ENCODE results near the gene IL17C. TPM values are rescaled to one million over a fixed set of nuclear protein-coding genes. Genes with fewer than 3 reads are reported as not detected.

IL17C gene
- total and polyA plus RNA-seq, 2 of the 8 experiments (the other 6 are each of a cell fraction or from before 2014, with no cell fraction given): 1.1 to 1.9 TPM

- ChIA-PET POLR2A (ENCODE audit: partially characterized antibody) (interaction anchor here (1.2 to 2.3 kb wide), 3 partner anchors 9 to 28 kb away, joined by 3 to 6 read pairs (median 4); no protein-coding TSS in a partner anchor), CTCF (ENCODE audit: partially characterized antibody) (interaction anchor here (1.5 kb wide), 1 partner anchor 14 kb away, joined by 5 read pairs; no protein-coding TSS in a partner anchor)
- H3K4ac ChIP-seq (replicated peaks; ENCODE audit: insufficient read length, low read depth, low read length): no peak overlapping the region
- no peaks in the 10 kb centered on the region for H3K9me3 ChIP-seq (ENCODE audit: insufficient read depth in 2 of 2, low read depth in 1 of 2, low read length in 1 of 2)
- WGBS, 2 experiments (ENCODE audit: extremely low coverage in 1 of 2, insufficient coverage in 1 of 2, insufficient read length in 1 of 2, insufficient replicate concordance in 2 of 2, low coverage in 1 of 2, low lambda C conversion rate in 2 of 2, missing lambda C conversion rate in 1 of 2): 92% methylated on average over 25 of the region's 25 CpGs; no CpG with 5 or more reads in 1 of the 2 experiments
- H3K23me2 ChIP-seq (ENCODE audit: low read depth, low read length): peaks cover 7% of the 10 kb centered on the region; the same call in 1 of the 2 replicates
- H3K79me1 ChIP-seq (ENCODE audit: low read depth, low read length): peaks cover 2% of the 10 kb centered on the region; the same call in 1 of the 2 replicates
- H4K5ac ChIP-seq (ENCODE audit: insufficient read length, low read depth, low read length): no peak overlapping the region
- H3K23ac ChIP-seq (ENCODE audit: insufficient read length): no peak overlapping the region
- no peak for FAIRE-seq
- no peak overlapping the region for H3K4me3 ChIP-seq (ENCODE audit: extremely low read depth in 1 of 4, insufficient read depth in 2 of 4, low read depth in 3 of 4, low read length in 4 of 4)
- no peak overlapping the region for H3K9ac ChIP-seq (replicated peaks in 1 of 4; ENCODE audit: extremely low read depth in 1 of 4, low read depth in 3 of 4, low read length in 3 of 4)
- no peak overlapping the region for H2BK120ac ChIP-seq (replicated peaks; ENCODE audit: low read depth, low read length)
- H3K27me3 ChIP-seq (replicated peaks in 1 of 4; ENCODE audit: control insufficient read depth in 3 of 4, extremely low read depth in 1 of 4, insufficient read depth in 3 of 4, low read length in 3 of 4): no peaks in the 10 kb centered on the region
- H3K4me2 ChIP-seq (ENCODE audit: insufficient read depth in 1 of 2, low read depth in 2 of 2, low read length in 2 of 2): no peak overlapping the region
- no peak overlapping the region for H2BK5ac ChIP-seq (ENCODE audit: low read depth, low read length)
- no peak overlapping the region for H2BK12ac ChIP-seq (ENCODE audit: low read depth, low read length)
- no peak overlapping the region for H3K56ac ChIP-seq (replicated peaks; ENCODE audit: insufficient read length, low read depth, low read length)
- H2BK15ac ChIP-seq (ENCODE audit: low read length): no peak overlapping the region
- H4K8ac ChIP-seq (ENCODE audit: extremely low read depth, insufficient read depth, low read length): peak overlapping the region; percentile 16; the same call in 1 of the 2 replicates
- DNase-seq (ENCODE audit: low read depth in 1 of 2, low spot score in 2 of 2): no peak
- peaks cover 0 to 33% of the 10 kb centered on the region in 2 experiments; a peak in 3 of 4 replicates for H3K79me2 ChIP-seq (ENCODE audit: control insufficient read depth in 1 of 2, insufficient read depth in 2 of 2, low read length in 2 of 2)
- H3K18ac ChIP-seq (ENCODE audit: extremely low read depth, low read length): no peak overlapping the region
- H3K36me3 ChIP-seq (ENCODE audit: control insufficient read depth in 2 of 4, insufficient read depth in 4 of 4, low read length in 3 of 4): peaks cover 3 to 22% (median 4%) of the 10 kb centered on the region in 4 experiments; a peak in 6 of 8 replicates
- no peak overlapping the region for H4K91ac ChIP-seq (replicated peaks; ENCODE audit: insufficient read length, low read length)
- no peak overlapping the region for H2AFZ ChIP-seq (ENCODE audit: low read length)
- peaks cover 2 to 27% of the 10 kb centered on the region in 2 experiments for H4K20me1 ChIP-seq (replicated peaks in 1 of 2; ENCODE audit: control insufficient read depth in 1 of 2, insufficient read depth in 2 of 2, low read length in 2 of 2)
- H3K4me1 ChIP-seq (replicated peaks in 1 of 4; ENCODE audit: control insufficient read depth in 3 of 4, insufficient read depth in 4 of 4, low read length in 3 of 4): peaks cover 0 to 3% (median 0%) of the 10 kb centered on the region in 4 experiments; a peak in 2 of 7 replicates
- no peak overlapping the region for H2BK20ac ChIP-seq (ENCODE audit: low read length)
- H2AK5ac ChIP-seq (ENCODE audit: low read depth, low read length): no peak overlapping the region
- H3K14ac ChIP-seq (ENCODE audit: insufficient read length): no peak overlapping the region
- no peak overlapping the region for H3K27ac ChIP-seq (ENCODE audit: low read depth, low read length)
- TF ChIP-seq HDAC2 (IDR thresholded peaks at IDR 0.05; ENCODE audit: borderline replicate concordance in 1 of 2, low read depth in 2 of 2, low read length in 2 of 2) (no peak), RNF2 (IDR thresholded peaks at IDR 0.05; ENCODE audit: borderline replicate concordance, low read depth, low read length, missing control alignments, poor library complexity, severe bottlenecking) (no peak)
Measured at GRCh38 chr16:88659160-88659559, 20.8 kb downstream of the IL17C start.

All from H1 (cell line).